HG03354 (cell line): ENCODE measurements around the gene SASH1.

Experiments
- ATAC-seq: cut with Tn5 transposase; IDR thresholded peaks from one replicate; pipeline ENCODE4 v1.9.1; 2021; ENCODE audit warnings: mild to moderate bottlenecking; ENCODE audit not compliant: unreplicated experiment, poor library complexity, severe bottlenecking

Gene SASH1

GRCh38 chr6:148395583-148396101, 53.0 kb downstream of the SASH1 start:
- ATAC-seq, result no peak

- no peak for ATAC-seq
Measured at GRCh38 chr6:148396411-148396810, 53.8 kb downstream of the SASH1 start.

GRCh38 chr6:148396926-148397325, 54.3 kb downstream of the SASH1 start:
- ATAC-seq, result no peak

- ATAC-seq, result no peak
Measured at GRCh38 chr6:148398244-148398643, 55.6 kb downstream of the SASH1 start.

GRCh38 chr6:148398678-148399077, 56.0 kb downstream of the SASH1 start:
- no peak for ATAC-seq

GRCh38 chr6:148401571-148401970, 58.9 kb downstream of the SASH1 start:
- ATAC-seq, result no peak

GRCh38 chr6:148404456-148405054, 61.9 kb downstream of the SASH1 start:
- no peak for ATAC-seq

- ATAC-seq, result no peak
Measured at GRCh38 chr6:148405894-148406293, 63.3 kb downstream of the SASH1 start.

GRCh38 chr6:148406579-148407371, 64.1 kb downstream of the SASH1 start:
- no peak for ATAC-seq

GRCh38 chr6:148407372-148407771, 64.7 kb downstream of the SASH1 start:
- no peak for ATAC-seq

GRCh38 chr6:148413321-148414091, 70.9 kb downstream of the SASH1 start:
- ATAC-seq, result no peak

GRCh38 chr6:148414092-148414489, 71.5 kb downstream of the SASH1 start:
- no peak for ATAC-seq

GRCh38 chr6:148414836-148415235, 72.2 kb downstream of the SASH1 start:
- no peak for ATAC-seq

GRCh38 chr6:148415511-148416260, 73.0 kb downstream of the SASH1 start:
- ATAC-seq, result no peak

GRCh38 chr6:148416330-148416965, 73.8 kb downstream of the SASH1 start:
- ATAC-seq, result no peak

- ATAC-seq, result no peak
Measured at GRCh38 chr6:148417045-148417444, 74.4 kb downstream of the SASH1 start.

- no peak for ATAC-seq
Measured at GRCh38 chr6:148419430-148419829, 76.8 kb downstream of the SASH1 start.

GRCh38 chr6:148422085-148422484, 79.4 kb downstream of the SASH1 start:
- no peak for ATAC-seq

GRCh38 chr6:148423133-148423532, 80.5 kb downstream of the SASH1 start:
- ATAC-seq, result no peak
